Panc1 (cell line): ENCODE measurements around the gene SPRING1. TPM values are rescaled to one million over a fixed set of nuclear protein-coding genes. Genes with fewer than 3 reads are reported as not detected.

Source experiments
- ATAC-seq: fragments of 200-7000 bp; cut with Tn5 transposase; 2 replicates; pipeline ENCODE4 v1.9.1; 2020; ENCODE audit warnings: mild to moderate bottlenecking, moderate library complexity
- BruUV-seq: library from RNA; stranded (reverse); fragments of 400-500 nt; replicated peaks from 2 replicates; lab custom pipeline; 2021; lab: Mats Ljungman, UMichigan
- CTCF ChIA-PET: fragments of 300-600 bp; sonication (Branson Sonifier 250); formaldehyde crosslinking; loops from one replicate; lab custom pipeline; 2022; ENCODE audit warnings: antibody characterized with exemption; lab: Charles Lee
- POLR2A ChIA-PET: fragments of 300-600 bp; sonication (Branson Sonifier 250); formaldehyde crosslinking; loops from one replicate; lab custom pipeline; 2022; ENCODE audit warnings: antibody characterized with exemption; lab: Charles Lee
- DNase-seq: peaks from one replicate; pipeline ENCODE4 v3.0.0-alpha.2; 2010; ENCODE audit warnings: low read depth, low spot score
- H3K27ac ChIP-seq: 2 replicates; pipeline ENCODE4 v1.5.1; 2011; ENCODE audit warnings: mild to moderate bottlenecking, low read length, inconsistent platforms
- H3K27me3 ChIP-seq: fragments of 200-500 bp; sonication (Bioruptor generic); 2 replicates; pipeline ENCODE4 v1.6.0; 2014; ENCODE audit warnings: low read length, inconsistent platforms; ENCODE audit not compliant: control insufficient read depth, insufficient read depth
- H3K36me3 ChIP-seq: fragments of 200-500 bp; sonication (Bioruptor generic); 2 replicates; pipeline ENCODE4 v1.5.1; 2014; ENCODE audit warnings: inconsistent platforms, mild to moderate bottlenecking, low read length, moderate library complexity; ENCODE audit not compliant: control insufficient read depth, insufficient read depth
- H3K4me1 ChIP-seq: 2 replicates; pipeline ENCODE4 v1.5.1; 2011; ENCODE audit warnings: inconsistent platforms, mild to moderate bottlenecking, low read length, moderate library complexity; ENCODE audit not compliant: control insufficient read depth, insufficient read depth
- H3K4me3 ChIP-seq, 2 experiments: 2 replicates each; pipeline ENCODE4 v1.5.1; 2011 to 2012; ENCODE audit warnings: low read depth in 2 of 2, low read length in 2 of 2, mild to moderate bottlenecking in 2 of 2, inconsistent platforms in 1 of 2, moderate library complexity in 1 of 2
- H3K9me3 ChIP-seq: fragments of 200-500 bp; sonication (Bioruptor generic); 2 replicates; pipeline ENCODE4 v1.5.1; 2014; ENCODE audit warnings: low read depth, mild to moderate bottlenecking, inconsistent platforms, low read length, moderate library complexity; ENCODE audit not compliant: control insufficient read depth, insufficient read depth
- CTCF ChIP-seq: fragments of 450-650 bp; IDR thresholded peaks from 2 replicates; pipeline ENCODE4 v1.5.1; 2017; ENCODE audit warnings: mild to moderate bottlenecking
- POLR2AphosphoS5 ChIP-seq: IDR thresholded peaks from 2 replicates; pipeline ENCODE4 v1.6.1; 2012; ENCODE audit warnings: mild to moderate bottlenecking, low read depth, low read length, moderate library complexity
- SIN3A ChIP-seq: IDR thresholded peaks from 2 replicates; pipeline ENCODE4 v1.6.1; 2012; ENCODE audit warnings: low read depth, mild to moderate bottlenecking, low read length, moderate library complexity, borderline replicate concordance; ENCODE audit not compliant: insufficient read depth
- TCF7L2 ChIP-seq: IDR thresholded peaks from 2 replicates; pipeline ENCODE4 v1.6.1; 2011; ENCODE audit warnings: mild to moderate bottlenecking, low read depth, low read length, inconsistent platforms
- in situ Hi-C: cut with HindIII; loops from 2 replicates; pipeline ENCODE4 v1.10.0; 2016; ENCODE audit warnings: low sequenced_read_pairs, low pct_unique_long_range_greater_than_20kb
- intact Hi-C: fragments of 100-400 bp; cut with micrococcal nuclease; formaldehyde crosslinking; loops from one replicate; pipeline ENCODE4 v1.10.0; 2022; ENCODE audit not compliant: unreplicated experiment
- total RNA-seq: library from RNA; stranded (reverse); gene quantifications from one replicate; pipeline ENCODE4 v1.2.1, GENCODE V29; 2021; ENCODE audit not compliant: unreplicated experiment
- TF ChIP-seq, protein P1 (sequence below), 2 experiments: IDR thresholded peaks; 2 replicates each; pipeline ENCODE4 v1.6.1; 2011 to 2012; ENCODE audit warnings: low read depth in 2 of 2, control low read depth in 1 of 2, low read length in 1 of 2, mild to moderate bottlenecking in 1 of 2, moderate library complexity in 1 of 2; ENCODE audit not compliant: insufficient read depth in 1 of 2

The SPRING1 gene
- total RNA-seq, 1 experiment from 2014 or later = 71.1 TPM

GRCh38 chr12:116691205-116691604 lies 46.7 kb downstream of the SPRING1 start:
- in situ Hi-C loops = no loop called here
- CTCF ChIA-PET = interaction anchor here (0.6 to 0.7 kb wide), 3 partner anchors 33 to 658 kb away, joined by 3 to 10 read pairs (median 6); no protein-coding TSS in a partner anchor

GRCh38 chr12:116689979-116690744 lies 47.7 kb downstream of the SPRING1 start:
- POLR2A ChIA-PET = interaction anchor here (0.6 kb wide), 2 partner anchors 62 to 73 kb away, joined by 4 to 7 read pairs; no protein-coding TSS in a partner anchor
- Histone ChIP-seq H3K9me3 (no peaks in the 10 kb centered on the region), H3K27ac (peak overlapping the region; percentile 20; the same call in 1 of the 2 replicates), H3K4me3 (no peak overlapping the region), H3K27me3 (no peaks in the 10 kb centered on the region), H3K4me1 (peaks cover 13% of the 10 kb centered on the region), H3K36me3 (no peaks in the 10 kb centered on the region)
- ATAC-seq (no peak), DNase-seq (no peak)
- intact Hi-C loops (loop anchor here (10.0 kb wide), 1 partner anchor 415 kb away; the partner anchor contains the start of gene MED13L), in situ Hi-C loops (no loop called here)
- no TSS peak for BruUV-seq
- CTCF ChIA-PET = interaction anchor here (0.5 kb wide), 1 partner anchor 157 kb away, joined by 9 read pairs; no protein-coding TSS in a partner anchor
- TF ChIP-seq TCF7L2 (no peak), SIN3A (no peak), POLR2AphosphoS5 (no peak), CTCF (no peak)
- TF ChIP-seq, protein P1, sequence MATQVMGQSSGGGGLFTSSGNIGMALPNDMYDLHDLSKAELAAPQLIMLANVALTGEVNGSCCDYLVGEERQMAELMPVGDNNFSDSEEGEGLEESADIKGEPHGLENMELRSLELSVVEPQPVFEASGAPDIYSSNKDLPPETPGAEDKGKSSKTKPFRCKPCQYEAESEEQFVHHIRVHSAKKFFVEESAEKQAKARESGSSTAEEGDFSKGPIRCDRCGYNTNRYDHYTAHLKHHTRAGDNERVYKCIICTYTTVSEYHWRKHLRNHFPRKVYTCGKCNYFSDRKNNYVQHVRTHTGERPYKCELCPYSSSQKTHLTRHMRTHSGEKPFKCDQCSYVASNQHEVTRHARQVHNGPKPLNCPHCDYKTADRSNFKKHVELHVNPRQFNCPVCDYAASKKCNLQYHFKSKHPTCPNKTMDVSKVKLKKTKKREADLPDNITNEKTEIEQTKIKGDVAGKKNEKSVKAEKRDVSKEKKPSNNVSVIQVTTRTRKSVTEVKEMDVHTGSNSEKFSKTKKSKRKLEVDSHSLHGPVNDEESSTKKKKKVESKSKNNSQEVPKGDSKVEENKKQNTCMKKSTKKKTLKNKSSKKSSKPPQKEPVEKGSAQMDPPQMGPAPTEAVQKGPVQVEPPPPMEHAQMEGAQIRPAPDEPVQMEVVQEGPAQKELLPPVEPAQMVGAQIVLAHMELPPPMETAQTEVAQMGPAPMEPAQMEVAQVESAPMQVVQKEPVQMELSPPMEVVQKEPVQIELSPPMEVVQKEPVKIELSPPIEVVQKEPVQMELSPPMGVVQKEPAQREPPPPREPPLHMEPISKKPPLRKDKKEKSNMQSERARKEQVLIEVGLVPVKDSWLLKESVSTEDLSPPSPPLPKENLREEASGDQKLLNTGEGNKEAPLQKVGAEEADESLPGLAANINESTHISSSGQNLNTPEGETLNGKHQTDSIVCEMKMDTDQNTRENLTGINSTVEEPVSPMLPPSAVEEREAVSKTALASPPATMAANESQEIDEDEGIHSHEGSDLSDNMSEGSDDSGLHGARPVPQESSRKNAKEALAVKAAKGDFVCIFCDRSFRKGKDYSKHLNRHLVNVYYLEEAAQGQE (IDR thresholded peaks at IDR 0.05; ENCODE audit: insufficient read depth in 1 of 2, low read depth in 2 of 2, low read length in 1 of 2) = no peak

More at GRCh38 chr12:116691205-116691604, 46.7 kb downstream of the SPRING1 start:
- H3K27me3 ChIP-seq = no peaks in the 10 kb centered on the region
- H3K4me1 ChIP-seq = peaks cover 13% of the 10 kb centered on the region
- DNase-seq (no peak), ATAC-seq (no peak)
- intact Hi-C loops = no loop called here
- POLR2A ChIA-PET = interaction anchor here (0.6 kb wide), 3 partner anchors 219 to 765 kb away, joined by 3 to 5 read pairs (median 4); no protein-coding TSS in a partner anchor
- TF ChIP-seq TCF7L2 (no peak), SIN3A (no peak), POLR2AphosphoS5 (no peak), CTCF (no peak)
- TF ChIP-seq, protein P1 (IDR thresholded peaks at IDR 0.05; ENCODE audit: insufficient read depth in 1 of 2, low read depth in 2 of 2, low read length in 1 of 2) = no peak
- H3K36me3 ChIP-seq = no peaks in the 10 kb centered on the region
- no TSS peak for BruUV-seq
- no peak overlapping the region for H3K4me3 ChIP-seq
- no peak overlapping the region for H3K27ac ChIP-seq
- H3K9me3 ChIP-seq = no peaks in the 10 kb centered on the region
